HG03159 (cell line): ENCODE data around the gene PAQR7.
"Not testable (repeated sequence)": the region's sequence is repeated elsewhere in the genome, so short reads cannot be mapped to it uniquely, and the experiment has no call there.

Source experiments
- ATAC-seq: cut with Tn5 transposase; IDR thresholded peaks from one replicate; pipeline ENCODE4 v1.9.1; 2021; ENCODE audit warnings: mild to moderate bottlenecking, moderate library complexity; ENCODE audit not compliant: unreplicated experiment

PAQR7 gene

DNA sequence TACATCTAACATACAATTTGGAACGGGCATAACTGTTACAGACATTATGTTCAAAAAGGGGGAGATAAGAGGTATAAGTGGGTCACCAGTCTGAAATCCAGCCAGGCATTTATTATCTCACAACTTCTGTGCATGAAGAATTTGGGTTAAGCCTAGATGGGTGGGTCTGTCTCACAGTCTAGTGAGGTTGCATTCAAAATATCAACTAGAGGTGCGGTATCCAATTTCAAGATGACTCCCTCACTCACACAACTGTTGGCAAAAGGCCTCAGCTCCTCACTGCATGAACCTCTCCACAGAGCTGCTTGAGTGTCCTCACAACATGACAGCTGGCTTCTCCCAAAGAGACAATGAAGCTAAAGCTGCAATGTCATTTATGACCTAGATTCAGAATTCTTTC lies 21.0 kb downstream of the PAQR7 start:
- ATAC-seq, result no peak

DNA sequence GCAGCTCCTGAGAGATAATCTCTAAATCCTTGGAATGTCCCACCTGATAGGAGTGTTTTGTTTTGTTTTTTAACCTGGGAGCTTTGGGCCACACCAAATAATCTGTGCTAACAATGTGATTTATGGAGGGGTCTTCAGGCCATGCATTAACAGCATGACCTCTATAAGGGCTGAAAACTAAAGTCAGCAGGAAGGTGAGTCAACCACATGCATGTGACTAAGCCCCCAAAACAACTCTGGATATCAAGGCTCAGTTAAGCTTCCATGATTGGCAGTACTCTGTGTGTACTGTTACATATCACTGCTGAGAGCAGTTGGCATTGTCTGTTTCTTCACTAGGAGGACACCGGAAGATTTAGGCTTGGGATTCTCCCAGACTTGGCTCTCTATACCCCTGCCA lies 27.0 kb downstream of the PAQR7 start:
- no peak for ATAC-seq

GRCh38 chr1:25847929-25848328 lies 27.6 kb downstream of the PAQR7 start:
- no peak for ATAC-seq

- ATAC-seq, result no peak
These were observed 29.8 kb downstream of the PAQR7 start for GRCh38 chr1:25845664-25846063.

- ATAC-seq, result no peak
These were observed 30.8 kb downstream of the PAQR7 start for GRCh38 chr1:25844536-25845337.

GRCh38 chr1:25843483-25843882 lies 32.0 kb downstream of the PAQR7 start:
- ATAC-seq, result no peak

DNA sequence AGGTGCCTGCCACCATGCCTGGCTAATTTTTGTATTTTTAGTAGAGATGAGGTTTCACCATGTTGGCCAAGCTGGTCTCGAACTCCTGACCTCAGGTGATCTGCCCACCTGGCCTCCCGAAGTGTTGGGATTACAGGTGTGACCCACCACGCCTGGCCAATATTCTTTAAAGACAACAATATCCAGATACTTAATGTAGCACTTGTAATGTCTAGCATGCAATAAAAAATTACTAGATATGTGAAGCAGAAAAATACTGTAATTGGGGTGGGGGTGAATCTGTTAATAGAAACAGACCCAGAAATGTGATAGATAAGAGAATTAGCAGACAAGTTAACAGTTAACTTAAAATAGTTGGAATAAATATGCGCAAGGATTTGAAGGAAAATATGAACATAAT lies 35.7 kb downstream of the PAQR7 start:
- ATAC-seq, result not testable (repeated sequence)

DNA sequence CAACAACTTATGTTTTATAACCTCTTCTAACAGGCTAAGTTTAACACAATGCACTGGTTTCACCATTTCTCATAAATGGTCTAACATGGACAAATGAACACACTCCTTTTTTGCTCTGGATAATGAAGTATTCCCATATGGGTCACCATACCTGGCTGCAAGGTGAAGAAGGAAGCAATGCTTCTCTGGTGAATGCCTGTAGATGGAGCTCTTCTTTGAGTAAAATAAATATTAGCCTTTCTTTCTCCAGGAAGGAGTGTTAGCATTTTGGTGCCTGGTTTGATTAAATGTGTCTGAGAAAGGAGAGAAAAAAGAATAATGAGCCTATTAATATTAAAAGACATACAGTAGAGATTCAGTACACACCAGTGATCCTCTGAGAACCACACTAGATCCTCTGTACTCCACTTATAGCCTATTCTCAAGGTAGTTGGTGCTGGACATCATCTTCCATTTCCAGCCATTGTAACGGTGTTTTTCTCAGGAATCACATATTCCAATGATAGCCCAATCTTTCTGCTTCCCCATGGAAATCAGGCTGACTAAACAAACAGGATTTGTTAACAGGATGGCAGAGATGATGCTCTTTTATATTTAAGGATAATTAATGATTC lies 38.1 kb downstream of the PAQR7 start:
- no peak for ATAC-seq

GRCh38 chr1:25836695-25837094 lies 38.8 kb downstream of the PAQR7 start:
- ATAC-seq, result no peak

GRCh38 chr1:25834894-25835293 lies 40.6 kb downstream of the PAQR7 start:
- no peak for ATAC-seq

DNA sequence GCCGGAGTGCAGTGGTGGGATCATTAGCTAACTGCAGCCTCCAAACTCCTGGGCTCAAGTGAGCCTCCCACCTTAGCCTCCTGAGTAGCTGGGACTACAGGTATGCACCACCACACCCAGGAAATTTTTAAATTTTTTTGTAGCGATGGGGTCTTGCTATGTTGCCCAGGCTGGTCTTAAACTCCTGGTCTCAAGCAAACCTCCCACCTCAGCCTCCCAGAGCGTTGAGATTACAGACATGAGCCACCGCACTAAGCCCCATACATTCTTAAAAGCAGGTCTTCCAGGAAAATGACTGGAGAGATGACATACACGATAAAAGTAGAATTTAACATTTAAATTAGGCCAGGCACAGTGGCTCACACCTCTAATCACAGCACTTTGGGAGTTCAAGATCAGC lies 42.4 kb downstream of the PAQR7 start:
- ATAC-seq, result no peak

DNA sequence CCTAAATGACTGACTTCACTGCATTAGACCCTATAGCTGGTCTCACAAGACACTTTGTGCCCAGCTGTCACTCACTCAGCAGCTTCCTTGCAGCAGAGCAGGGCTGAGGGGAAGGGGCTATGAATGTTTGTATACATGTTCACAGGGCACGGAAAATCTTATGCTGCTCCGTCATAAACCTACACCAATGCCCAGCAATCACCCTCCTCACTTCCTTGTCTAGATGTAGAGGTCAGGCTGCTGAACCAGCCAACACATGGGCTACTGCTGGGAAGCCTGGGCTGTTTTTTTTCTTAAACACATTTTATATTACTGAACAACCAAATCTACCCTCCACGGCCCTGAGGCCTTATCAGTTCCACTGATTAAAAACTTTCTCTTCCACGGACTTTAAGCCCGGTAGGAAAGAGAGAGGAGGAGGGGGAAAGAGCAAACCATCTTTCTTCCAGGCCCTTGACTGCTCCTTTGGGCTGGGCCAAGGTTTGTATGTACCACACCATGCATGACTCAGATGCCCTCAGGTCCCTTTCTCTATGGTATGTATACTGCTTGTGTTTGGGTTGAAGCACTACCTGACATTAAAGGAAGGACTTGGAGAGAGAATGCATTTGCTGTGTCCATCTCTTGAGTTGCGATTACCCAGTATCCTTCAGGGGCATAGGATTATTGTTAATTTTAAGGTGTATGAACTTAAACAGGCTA lies 43.0 kb downstream of the PAQR7 start:
- no peak for ATAC-seq

GRCh38 chr1:25831569-25832196 lies 43.8 kb downstream of the PAQR7 start:
- no peak for ATAC-seq

GRCh38 chr1:25829046-25829445 lies 46.5 kb downstream of the PAQR7 start:
- no peak for ATAC-seq

DNA sequence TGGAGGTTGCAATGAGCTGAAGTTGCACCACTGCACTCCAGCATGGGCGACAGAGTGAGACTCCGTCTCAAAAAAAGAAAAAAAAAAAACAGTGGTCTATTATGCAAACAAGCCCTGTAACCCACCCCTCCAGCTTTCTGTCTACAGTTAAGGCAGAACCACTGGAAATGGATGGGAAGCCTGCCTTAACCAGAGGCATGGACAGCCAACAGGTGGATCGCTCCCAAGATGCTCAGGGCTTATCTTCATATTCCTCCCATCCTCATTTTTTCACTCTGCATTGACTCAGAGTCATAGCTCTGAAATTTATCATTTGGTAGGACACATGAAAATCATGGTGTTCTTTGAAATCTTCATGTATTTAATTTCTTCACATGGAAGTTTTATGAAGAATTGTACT lies 47.0 kb downstream of the PAQR7 start:
- no peak for ATAC-seq

GRCh38 chr1:25826571-25826970 lies 48.9 kb downstream of the PAQR7 start:
- no peak for ATAC-seq

GRCh38 chr1:25825605-25826004 lies 49.9 kb downstream of the PAQR7 start:
- no peak for ATAC-seq

- no peak for ATAC-seq
These were observed 53.8 kb downstream of the PAQR7 start for GRCh38 chr1:25821630-25822091.

DNA sequence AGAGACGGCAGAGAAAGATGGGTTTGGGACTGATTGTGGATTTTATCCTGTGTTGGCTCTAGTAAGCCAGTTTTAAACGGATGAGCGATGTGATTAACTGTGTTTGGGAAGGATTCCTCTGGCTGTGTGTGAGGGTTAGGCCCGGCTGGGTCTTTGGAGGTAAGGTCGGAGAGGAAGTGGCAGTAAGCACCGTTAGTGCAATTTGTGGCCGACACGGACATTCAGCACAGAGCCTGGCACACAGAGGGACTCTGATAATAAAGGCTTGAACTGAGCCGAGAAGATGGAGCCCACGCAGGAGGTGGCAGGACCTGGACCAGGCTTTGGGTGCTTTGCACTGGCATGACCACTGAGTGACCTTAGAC lies 54.4 kb downstream of the PAQR7 start:
- no peak for ATAC-seq

DNA sequence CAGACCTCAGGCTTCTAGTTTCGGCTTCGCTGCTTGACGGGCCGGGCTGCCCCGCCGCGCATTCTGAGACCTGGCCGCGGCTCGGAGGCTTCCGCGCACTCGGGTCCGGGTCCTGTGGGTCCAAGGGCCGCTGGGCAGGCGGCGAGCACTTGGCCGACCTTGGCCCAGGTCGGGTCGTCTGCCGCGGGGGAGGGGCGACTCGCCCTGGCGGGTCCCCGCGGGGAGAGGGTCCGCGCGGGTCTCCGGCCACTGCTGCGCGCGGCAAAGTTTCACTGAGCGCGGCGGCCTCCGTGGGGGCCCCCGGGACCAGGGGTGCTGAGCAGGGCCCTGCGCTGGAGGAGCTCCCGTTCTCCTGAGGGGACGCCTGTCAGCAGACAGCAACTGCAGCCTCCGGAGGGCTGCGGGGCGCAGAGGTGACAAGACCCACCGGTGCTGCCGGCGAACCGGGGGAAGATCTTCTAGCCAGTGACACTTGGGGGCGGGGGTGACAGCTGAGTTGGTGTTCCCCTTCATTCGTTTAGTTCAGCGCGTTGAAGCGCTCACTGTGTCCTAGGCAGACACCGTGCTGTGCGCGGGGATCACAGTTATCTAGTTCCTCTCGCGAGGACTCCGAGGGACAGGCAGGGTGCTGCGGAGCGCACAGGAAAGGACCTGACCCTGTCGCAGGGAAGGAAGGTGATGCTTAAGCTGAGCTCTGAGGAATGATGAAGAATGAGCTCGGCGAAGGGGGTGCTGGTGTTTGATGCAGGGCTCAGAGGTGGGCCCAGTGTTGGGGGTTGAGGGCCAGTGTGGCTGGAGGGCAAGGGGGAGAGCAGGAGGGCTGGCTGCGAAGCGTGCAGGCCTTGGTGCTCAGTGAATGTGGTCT lies 55.0 kb downstream of the PAQR7 start:
- ATAC-seq, result peak; percentile 55
